ENCODE measurements around the gene IRAG1. TPM values are rescaled to one million over a fixed set of nuclear protein-coding genes. Genes with fewer than 3 reads are reported as not detected.

IRAG1 gene
- total and polyA plus RNA-seq, 2 donors (not counting 3 experiments of a cell fraction or from before 2014, with no cell fraction given): 0.22 to 0.38 TPM

GRCh38 chr11:10653946-10654810, 39.4 kb downstream of the IRAG1 start:
- BruUV-seq (replicated peaks): no TSS peak
- dilution Hi-C loops (cut with MboI; ENCODE audit: extremely low pct_ligation_motif_present, low sequenced_read_pairs) (no loop called here), intact Hi-C loops (cut with micrococcal nuclease) (loop anchor here (1.0 to 2.0 kb wide), 7 partner anchors 81 to 895 kb away; no protein-coding TSS in a partner anchor)
- no peaks in the 10 kb centered on the region for H3K9me1 ChIP-seq (replicated peaks; ENCODE audit: control insufficient read depth, extremely low read depth, insufficient read depth, low read length)
- no peak overlapping the region for H3K4me2 ChIP-seq (ENCODE audit: insufficient read depth, low read length)
- FAIRE-seq (peak; percentile 97), DNase-seq (ENCODE audit: low read depth, low spot score) (peak; percentile 73)
- H3K4me1 ChIP-seq (ENCODE audit: control insufficient read depth, extremely low read depth, insufficient read depth, low read length): peaks cover 21% of the 10 kb centered on the region
- no peak overlapping the region for H3K9ac ChIP-seq (replicated peaks; ENCODE audit: extremely low read depth, insufficient read depth, low read length)
- peak overlapping the region; percentile 74 for H2AFZ ChIP-seq (ENCODE audit: low read depth, low read length)
- ChIA-PET CTCF (interaction anchor here (0.6 to 5.5 kb wide), 19 partner anchors 9 to 288 kb away, joined by 3 to 45 read pairs (median 5); partner anchors contain the start of genes LYVE1 and RNF141), POLR2A (no interaction called here)
- no peak overlapping the region for H3K4me3 ChIP-seq (replicated peaks in 1 of 3; ENCODE audit: insufficient read depth in 1 of 3, low read depth in 1 of 3, low read length in 3 of 3)
- no peaks in the 10 kb centered on the region for H4K20me1 ChIP-seq (replicated peaks; ENCODE audit: control insufficient read depth, extremely low read depth, insufficient read depth, low read length)
- TF ChIP-seq CTCF (IDR thresholded peaks at IDR 0.05; ENCODE audit: extremely low read depth in 1 of 2, insufficient read depth in 1 of 2, low read depth in 1 of 2, low read length in 2 of 2) (peak; percentile 72 to 78), GATA2 (IDR thresholded peaks at IDR 0.05; ENCODE audit: insufficient read depth, insufficient read length, low read depth, low read length) (no peak)
- no peak overlapping the region for H3K27ac ChIP-seq (ENCODE audit: insufficient read depth, low read depth, low read length)
- no peaks in the 10 kb centered on the region for H3K27me3 ChIP-seq (ENCODE audit: control insufficient read depth in 2 of 2, insufficient read depth in 2 of 2, low read length in 2 of 2)
- H3K79me2 ChIP-seq (ENCODE audit: control insufficient read depth, insufficient read depth, low read length): no peaks in the 10 kb centered on the region
- no peaks in the 10 kb centered on the region for H3K9me3 ChIP-seq (replicated peaks; ENCODE audit: control insufficient read depth, insufficient read depth, low read length)
- H3K36me3 ChIP-seq (ENCODE audit: control insufficient read depth in 2 of 2, extremely low read depth in 1 of 2, insufficient read depth in 2 of 2, low read length in 2 of 2): no peaks in the 10 kb centered on the region

- Histone ChIP-seq H3K27ac (ENCODE audit: insufficient read depth, low read depth, low read length) (no peak overlapping the region), H3K79me2 (ENCODE audit: control insufficient read depth, insufficient read depth, low read length) (no peaks in the 10 kb centered on the region), H3K4me3 (replicated peaks in 1 of 3; ENCODE audit: insufficient read depth in 1 of 3, low read depth in 1 of 3, low read length in 3 of 3) (no peak overlapping the region), H3K9me3 (replicated peaks; ENCODE audit: control insufficient read depth, insufficient read depth, low read length) (no peaks in the 10 kb centered on the region), H2AFZ (ENCODE audit: low read depth, low read length) (no peak overlapping the region), H3K36me3 (ENCODE audit: control insufficient read depth in 2 of 2, extremely low read depth in 1 of 2, insufficient read depth in 2 of 2, low read length in 2 of 2) (no peaks in the 10 kb centered on the region), H3K27me3 (ENCODE audit: control insufficient read depth in 2 of 2, insufficient read depth in 2 of 2, low read length in 2 of 2) (no peaks in the 10 kb centered on the region), H3K9ac (replicated peaks; ENCODE audit: extremely low read depth, insufficient read depth, low read length) (no peak overlapping the region), H3K9me1 (replicated peaks; ENCODE audit: control insufficient read depth, extremely low read depth, insufficient read depth, low read length) (no peaks in the 10 kb centered on the region), H3K4me2 (ENCODE audit: insufficient read depth, low read length) (no peak overlapping the region), H3K4me1 (ENCODE audit: control insufficient read depth, extremely low read depth, insufficient read depth, low read length) (peaks cover 12% of the 10 kb centered on the region), H4K20me1 (replicated peaks; ENCODE audit: control insufficient read depth, extremely low read depth, insufficient read depth, low read length) (no peaks in the 10 kb centered on the region)
- POLR2A ChIA-PET: interaction anchor here (0.6 kb wide), 1 partner anchor 281 kb away, joined by 5 read pairs; no protein-coding TSS in a partner anchor
- no peak for FAIRE-seq
- intact Hi-C loops (cut with micrococcal nuclease): no loop called here
- DNase-seq (ENCODE audit: low read depth, low spot score): no peak
- CTCF ChIA-PET: interaction anchor here (0.9 to 5.5 kb wide), 9 partner anchors 10 to 247 kb away, joined by 3 to 45 read pairs (median 6); partner anchors contain the start of genes LYVE1 and RNF141
- dilution Hi-C loops (cut with MboI; ENCODE audit: extremely low pct_ligation_motif_present, low sequenced_read_pairs): no loop called here
- no TSS peak for BruUV-seq (replicated peaks)
- TF ChIP-seq CTCF (IDR thresholded peaks at IDR 0.05; ENCODE audit: extremely low read depth in 1 of 2, insufficient read depth in 1 of 2, low read depth in 1 of 2, low read length in 2 of 2) (no peak), FOS (IDR thresholded peaks at IDR 0.05; ENCODE audit: borderline replicate concordance, insufficient read depth, low read length) (no peak), EZH2 (IDR thresholded peaks at IDR 0.05; ENCODE audit: borderline replicate concordance, low read depth, low read length, severe bottlenecking) (no peak), GATA2 (IDR thresholded peaks at IDR 0.05; ENCODE audit: insufficient read depth, insufficient read length, low read depth, low read length) (no peak), MYC (IDR thresholded peaks at IDR 0.05; ENCODE audit: low read depth, low read length) (no peak), POLR2AphosphoS5 (IDR thresholded peaks at IDR 0.05; ENCODE audit: insufficient read depth, low read depth, low read length) (no peak)
Measured at GRCh38 chr11:10653261-10653660, 40.3 kb downstream of the IRAG1 start.

All from endothelial cell of umbilical vein (primary cell).